HG03045 (cell line): Measurements from ENCODE around the gene TRIO.
"Not testable (repeated sequence)": the region's sequence is repeated elsewhere in the genome, so short reads cannot be mapped to it uniquely, and the experiment has no call there.

Experiments used
- ATAC-seq: cut with Tn5 transposase; IDR thresholded peaks from one replicate; pipeline ENCODE4 v1.9.1; 2021; ENCODE audit warnings: mild to moderate bottlenecking, moderate library complexity; ENCODE audit not compliant: unreplicated experiment

Gene TRIO

GRCh38 chr5:14516901-14517300 is 373.8 kb downstream of the TRIO start:
- ATAC-seq: no peak

- ATAC-seq: no peak
Observed at GRCh38 chr5:14518638-14519037, 375.5 kb downstream of the TRIO start.

- ATAC-seq: no peak
Observed at GRCh38 chr5:14521748-14522147, 378.6 kb downstream of the TRIO start.

GRCh38 chr5:14522721-14523120 is 379.6 kb downstream of the TRIO start:
- ATAC-seq: no peak

- no peak for ATAC-seq
Observed at GRCh38 chr5:14523243-14524034, 380.3 kb downstream of the TRIO start.

GRCh38 chr5:14525397-14525796 is 382.3 kb downstream of the TRIO start:
- ATAC-seq: no peak

- ATAC-seq: no peak
Observed at GRCh38 chr5:14526493-14526892, 383.4 kb downstream of the TRIO start.

GRCh38 chr5:14528115-14528514 is 385.0 kb downstream of the TRIO start:
- ATAC-seq: no peak

GRCh38 chr5:14528926-14529325 is 385.8 kb downstream of the TRIO start:
- ATAC-seq: no peak

GRCh38 chr5:14531668-14532067 is 388.5 kb downstream of the TRIO start:
- ATAC-seq: no peak

- no peak for ATAC-seq
Observed at GRCh38 chr5:14532180-14532579, 389.0 kb downstream of the TRIO start.

GRCh38 chr5:14534773-14535172 is 391.6 kb downstream of the TRIO start:
- no peak for ATAC-seq

GRCh38 chr5:14545308-14545707 is 402.2 kb downstream of the TRIO start:
- ATAC-seq: no peak

GRCh38 chr5:14545862-14546261 is 402.7 kb downstream of the TRIO start:
- no peak for ATAC-seq

GRCh38 chr5:14547666-14548065 is 404.5 kb downstream of the TRIO start:
- no peak for ATAC-seq

GRCh38 chr5:14551211-14551610 is 408.1 kb downstream of the TRIO start:
- no peak for ATAC-seq

GRCh38 chr5:14552017-14552416 is 408.9 kb downstream of the TRIO start:
- no peak for ATAC-seq

- not testable (repeated sequence) for ATAC-seq
Observed at GRCh38 chr5:14554288-14554687, 411.1 kb downstream of the TRIO start.

GRCh38 chr5:14556015-14556414 is 412.9 kb downstream of the TRIO start:
- no peak for ATAC-seq

- no peak for ATAC-seq
Observed at GRCh38 chr5:14557203-14557770, 414.1 kb downstream of the TRIO start.

GRCh38 chr5:14557791-14558415 is 414.8 kb downstream of the TRIO start:
- no peak for ATAC-seq
